ENCODE measurements around the gene THRB. TPM values are rescaled to one million over a fixed set of nuclear protein-coding genes. Genes with fewer than 3 reads are reported as not detected.

Gene THRB
- total RNA-seq, 1 experiment from 2014 or later: 9.7 TPM

DNA sequence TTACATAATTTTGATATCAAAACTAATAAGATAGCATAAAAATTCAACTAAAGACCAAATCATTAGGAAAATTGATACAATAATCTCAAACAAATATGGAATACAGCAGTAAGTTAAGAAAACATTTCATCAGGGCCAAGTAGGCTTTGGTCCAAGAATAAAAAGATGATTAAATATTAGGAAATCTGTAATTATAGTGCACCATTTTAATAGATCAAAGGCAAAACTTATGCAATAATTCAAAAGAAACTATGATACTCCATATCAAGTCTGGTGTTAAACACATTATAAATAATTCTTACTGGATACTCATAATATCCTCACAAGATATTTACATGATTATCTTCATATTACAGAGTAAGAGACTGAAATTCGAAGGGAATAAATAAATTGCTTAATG is 51.2 kb downstream of the THRB start:
- H3K9me3 ChIP-seq (ENCODE audit: insufficient read depth, low read depth): no peaks in the 10 kb centered on the region
- no peak for TF ChIP-seq EZH2 (IDR thresholded peaks at IDR 0.05; ENCODE audit: low read depth)
- TF ChIP-seq, protein P1, sequence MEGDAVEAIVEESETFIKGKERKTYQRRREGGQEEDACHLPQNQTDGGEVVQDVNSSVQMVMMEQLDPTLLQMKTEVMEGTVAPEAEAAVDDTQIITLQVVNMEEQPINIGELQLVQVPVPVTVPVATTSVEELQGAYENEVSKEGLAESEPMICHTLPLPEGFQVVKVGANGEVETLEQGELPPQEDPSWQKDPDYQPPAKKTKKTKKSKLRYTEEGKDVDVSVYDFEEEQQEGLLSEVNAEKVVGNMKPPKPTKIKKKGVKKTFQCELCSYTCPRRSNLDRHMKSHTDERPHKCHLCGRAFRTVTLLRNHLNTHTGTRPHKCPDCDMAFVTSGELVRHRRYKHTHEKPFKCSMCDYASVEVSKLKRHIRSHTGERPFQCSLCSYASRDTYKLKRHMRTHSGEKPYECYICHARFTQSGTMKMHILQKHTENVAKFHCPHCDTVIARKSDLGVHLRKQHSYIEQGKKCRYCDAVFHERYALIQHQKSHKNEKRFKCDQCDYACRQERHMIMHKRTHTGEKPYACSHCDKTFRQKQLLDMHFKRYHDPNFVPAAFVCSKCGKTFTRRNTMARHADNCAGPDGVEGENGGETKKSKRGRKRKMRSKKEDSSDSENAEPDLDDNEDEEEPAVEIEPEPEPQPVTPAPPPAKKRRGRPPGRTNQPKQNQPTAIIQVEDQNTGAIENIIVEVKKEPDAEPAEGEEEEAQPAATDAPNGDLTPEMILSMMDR (conservative IDR thresholded peaks at IDR 0.05): no peak
- no peak overlapping the region for H3K27ac ChIP-seq
- H3K79me2 ChIP-seq (ENCODE audit: low read depth): peaks cover 13% of the 10 kb centered on the region
- no peaks in the 10 kb centered on the region for H3F3A ChIP-seq (ENCODE audit: insufficient read depth, low read depth)
- no TSS peak for BruUV-seq (replicated peaks)
- H2AFZ ChIP-seq: no peak overlapping the region
- H3K4me2 ChIP-seq: no peak overlapping the region
- no peaks in the 10 kb centered on the region for H3K27me3 ChIP-seq (ENCODE audit: insufficient read depth, low read depth)
- ChIA-PET POLR2A (ENCODE audit: unreplicated experiment) (interaction anchor here (0.9 kb wide), 1 partner anchor 61 kb away, joined by 5 read pairs; no protein-coding TSS in a partner anchor), CTCF (no interaction called here)
- DNase-seq: no peak
- no peak overlapping the region for H3K4me3 ChIP-seq
- no peaks in the 10 kb centered on the region for H4K20me1 ChIP-seq (ENCODE audit: insufficient read depth)
- H3K4me1 ChIP-seq (replicated peaks; ENCODE audit: insufficient read depth): 0 out of 2 replicates have a peak, but pooled peaks cover under 1% of the 10 kb centered on the region
- intact Hi-C loops (cut with micrococcal nuclease; ENCODE audit: unreplicated experiment): no loop called here
- H3K36me3 ChIP-seq (ENCODE audit: low read depth): no peaks in the 10 kb centered on the region
- H3K9me2 ChIP-seq (ENCODE audit: insufficient read depth): no peaks in the 10 kb centered on the region

DNA sequence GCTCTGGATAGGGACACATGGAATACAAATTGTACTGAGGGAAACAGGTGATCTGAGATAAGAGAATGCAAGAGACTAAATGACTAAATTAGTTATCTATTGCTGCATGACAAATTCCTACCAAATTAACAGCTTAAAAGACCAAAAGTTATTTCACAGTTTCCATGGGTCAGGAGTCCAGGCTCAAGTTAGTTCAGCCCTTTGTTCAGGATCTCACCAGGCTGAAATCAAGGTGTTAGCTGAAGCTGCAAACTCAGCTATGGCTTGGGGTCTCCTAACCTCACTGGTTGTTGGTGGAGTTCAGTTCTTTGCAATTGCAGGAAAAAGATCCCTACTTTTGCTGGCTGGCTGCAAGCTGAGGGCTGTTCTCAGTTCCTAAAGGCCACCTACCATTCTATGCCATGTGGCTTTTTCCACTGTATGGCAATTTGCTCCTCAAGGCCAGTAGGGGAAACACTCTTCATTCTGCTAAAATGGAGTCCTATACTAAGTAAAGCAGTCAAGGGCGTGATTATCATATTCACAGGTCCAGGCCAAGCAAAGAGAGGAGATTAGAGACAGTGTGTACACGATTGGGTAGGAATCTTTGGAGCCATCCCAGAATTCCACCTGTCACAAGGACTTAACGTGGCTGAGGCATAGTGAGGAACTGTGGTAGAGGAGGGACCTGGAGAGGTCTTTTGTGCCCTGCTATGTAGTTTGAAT is 53.7 kb downstream of the THRB start:
- POLR2A ChIA-PET (ENCODE audit: unreplicated experiment): no interaction called here
- Histone ChIP-seq H3K9me2 (ENCODE audit: insufficient read depth) (no peaks in the 10 kb centered on the region), H4K20me1 (ENCODE audit: insufficient read depth) (no peaks in the 10 kb centered on the region), H3K27ac (no peak overlapping the region), H3K27me3 (ENCODE audit: insufficient read depth, low read depth) (no peaks in the 10 kb centered on the region), H3K4me3 (no peak overlapping the region), H3K79me2 (ENCODE audit: low read depth) (no peaks in the 10 kb centered on the region), H3K4me1 (replicated peaks; ENCODE audit: insufficient read depth) (no peaks in the 10 kb centered on the region), H2AFZ (no peak overlapping the region), H3K9me3 (ENCODE audit: insufficient read depth, low read depth) (no peaks in the 10 kb centered on the region), H3F3A (ENCODE audit: insufficient read depth, low read depth) (no peaks in the 10 kb centered on the region), H3K4me2 (no peak overlapping the region), H3K36me3 (ENCODE audit: low read depth) (no peaks in the 10 kb centered on the region)
- no peak for TF ChIP-seq EZH2 (IDR thresholded peaks at IDR 0.05; ENCODE audit: low read depth)
- TF ChIP-seq, protein P1 (conservative IDR thresholded peaks at IDR 0.05): no peak
- CTCF ChIA-PET: no interaction called here
- intact Hi-C loops (cut with micrococcal nuclease; ENCODE audit: unreplicated experiment): no loop called here
- DNase-seq: no peak
- no TSS peak for BruUV-seq (replicated peaks)

DNA sequence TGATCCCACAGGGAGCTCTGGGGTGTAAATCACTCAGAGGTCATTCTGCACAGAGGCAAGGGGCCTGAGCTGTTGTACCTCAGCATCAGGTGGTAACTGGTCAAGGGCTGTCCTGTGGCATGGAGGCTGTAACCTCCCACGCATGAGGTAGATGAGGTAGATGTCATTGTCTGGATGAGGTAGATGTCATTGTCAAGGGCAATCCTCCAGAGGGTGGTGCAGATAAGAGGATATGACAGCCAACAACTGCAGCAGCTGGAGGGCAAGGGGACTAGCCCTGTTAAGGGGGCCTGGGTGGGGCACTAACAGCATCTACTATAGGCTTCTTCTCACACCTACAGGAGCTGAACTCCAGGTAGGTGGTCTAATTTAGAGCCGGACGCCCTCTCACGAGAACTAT is 55.6 kb downstream of the THRB start:
- no peaks in the 10 kb centered on the region for H3K4me1 ChIP-seq (replicated peaks; ENCODE audit: insufficient read depth)
- DNase-seq: no peak
- intact Hi-C loops (cut with micrococcal nuclease; ENCODE audit: unreplicated experiment): no loop called here
- CTCF ChIA-PET: no interaction called here
- TF ChIP-seq EZH2 (IDR thresholded peaks at IDR 0.05; ENCODE audit: low read depth): no peak
- TF ChIP-seq, protein P1 (conservative IDR thresholded peaks at IDR 0.05): no peak
- H3K27me3 ChIP-seq (ENCODE audit: insufficient read depth, low read depth): no peaks in the 10 kb centered on the region
- no peak overlapping the region for H3K4me3 ChIP-seq
- POLR2A ChIA-PET (ENCODE audit: unreplicated experiment): no interaction called here
- no peak overlapping the region for H3K4me2 ChIP-seq
- H3K36me3 ChIP-seq (ENCODE audit: low read depth): no peaks in the 10 kb centered on the region
- BruUV-seq (replicated peaks): no TSS peak
- H3K79me2 ChIP-seq (ENCODE audit: low read depth): no peaks in the 10 kb centered on the region
- no peak overlapping the region for H2AFZ ChIP-seq
- H3K27ac ChIP-seq: no peak overlapping the region
- no peaks in the 10 kb centered on the region for H4K20me1 ChIP-seq (ENCODE audit: insufficient read depth)
- H3K9me2 ChIP-seq (ENCODE audit: insufficient read depth): no peaks in the 10 kb centered on the region
- no peaks in the 10 kb centered on the region for H3F3A ChIP-seq (ENCODE audit: insufficient read depth, low read depth)
- H3K9me3 ChIP-seq (ENCODE audit: insufficient read depth, low read depth): no peaks in the 10 kb centered on the region
